GM19238 (cell line): ENCODE data around the gene HMCES.
A peak's percentile ranks its signal among the peaks of the same experiment; 100 is the strongest.
"Not testable (repeated sequence)": the region's sequence is repeated elsewhere in the genome, so short reads cannot be mapped to it uniquely, and the experiment has no call there.

Experiments
- DNase-seq: peaks from one replicate; pipeline ENCODE4 v3.0.0; 2011; ENCODE audit warnings: low spot score; ENCODE audit not compliant: insufficient read length

Gene HMCES

GRCh38 chr3:129320261-129320660 lies 41.6 kb downstream of the HMCES start:
- DNase-seq = no peak

- no peak for DNase-seq
Measured at GRCh38 chr3:129320825-129321487, 42.3 kb downstream of the HMCES start.

- DNase-seq = no peak
Measured at GRCh38 chr3:129321887-129322286, 43.2 kb downstream of the HMCES start.

GRCh38 chr3:129323651-129324294 lies 45.1 kb downstream of the HMCES start:
- peak; percentile 68 for DNase-seq

- no peak for DNase-seq
Measured at GRCh38 chr3:129324855-129325254, 46.2 kb downstream of the HMCES start.

GRCh38 chr3:129325383-129325782 lies 46.7 kb downstream of the HMCES start:
- no peak for DNase-seq

- no peak for DNase-seq
Measured at GRCh38 chr3:129326138-129326537, 47.5 kb downstream of the HMCES start.

GRCh38 chr3:129326595-129326994 lies 47.9 kb downstream of the HMCES start:
- DNase-seq = no peak

- no peak for DNase-seq
Measured at GRCh38 chr3:129327510-129327909, 48.8 kb downstream of the HMCES start.

GRCh38 chr3:129329858-129330257 lies 51.2 kb downstream of the HMCES start:
- DNase-seq = no peak

GRCh38 chr3:129330409-129330808 lies 51.7 kb downstream of the HMCES start:
- DNase-seq = no peak

- no peak for DNase-seq
Measured at GRCh38 chr3:129333891-129334290, 55.2 kb downstream of the HMCES start.

- DNase-seq = no peak
Measured at GRCh38 chr3:129336093-129336706, 57.5 kb downstream of the HMCES start.

- DNase-seq = not testable (repeated sequence)
Measured at GRCh38 chr3:129337719-129338118, 59.0 kb downstream of the HMCES start.

- DNase-seq = not testable (repeated sequence)
Measured at GRCh38 chr3:129339186-129339585, 60.5 kb downstream of the HMCES start.

GRCh38 chr3:129339833-129340232 lies 61.2 kb downstream of the HMCES start:
- DNase-seq = not testable (repeated sequence)

GRCh38 chr3:129341331-129342141 lies 62.9 kb downstream of the HMCES start:
- DNase-seq = no peak

GRCh38 chr3:129343643-129344360 lies 65.1 kb downstream of the HMCES start:
- no peak for DNase-seq

GRCh38 chr3:129344540-129345220 lies 66.0 kb downstream of the HMCES start:
- no peak for DNase-seq

- no peak for DNase-seq
Measured at GRCh38 chr3:129345281-129345680, 66.6 kb downstream of the HMCES start.

- no peak for DNase-seq
Measured at GRCh38 chr3:129345971-129346370, 67.3 kb downstream of the HMCES start.
